ENCODE results near the gene SYT3. TPM values are rescaled to one million over a fixed set of nuclear protein-coding genes. Genes with fewer than 3 reads are reported as not detected.

The SYT3 gene
- polyA plus RNA-seq, 1 donor from 2014 or later: 14.8 TPM

GRCh38 chr19:50602935-50603334 is 36.7 kb downstream of the SYT3 start:
- no peak for TF ChIP-seq SMC3 (conservative IDR thresholded peaks at IDR 0.05; ENCODE audit: poor library complexity)
- no peak for TF ChIP-seq POLR2AphosphoS5 (IDR thresholded peaks at IDR 0.05)
- TF ChIP-seq RAD21 (conservative IDR thresholded peaks at IDR 0.05): no peak
- TF ChIP-seq, protein P1, sequence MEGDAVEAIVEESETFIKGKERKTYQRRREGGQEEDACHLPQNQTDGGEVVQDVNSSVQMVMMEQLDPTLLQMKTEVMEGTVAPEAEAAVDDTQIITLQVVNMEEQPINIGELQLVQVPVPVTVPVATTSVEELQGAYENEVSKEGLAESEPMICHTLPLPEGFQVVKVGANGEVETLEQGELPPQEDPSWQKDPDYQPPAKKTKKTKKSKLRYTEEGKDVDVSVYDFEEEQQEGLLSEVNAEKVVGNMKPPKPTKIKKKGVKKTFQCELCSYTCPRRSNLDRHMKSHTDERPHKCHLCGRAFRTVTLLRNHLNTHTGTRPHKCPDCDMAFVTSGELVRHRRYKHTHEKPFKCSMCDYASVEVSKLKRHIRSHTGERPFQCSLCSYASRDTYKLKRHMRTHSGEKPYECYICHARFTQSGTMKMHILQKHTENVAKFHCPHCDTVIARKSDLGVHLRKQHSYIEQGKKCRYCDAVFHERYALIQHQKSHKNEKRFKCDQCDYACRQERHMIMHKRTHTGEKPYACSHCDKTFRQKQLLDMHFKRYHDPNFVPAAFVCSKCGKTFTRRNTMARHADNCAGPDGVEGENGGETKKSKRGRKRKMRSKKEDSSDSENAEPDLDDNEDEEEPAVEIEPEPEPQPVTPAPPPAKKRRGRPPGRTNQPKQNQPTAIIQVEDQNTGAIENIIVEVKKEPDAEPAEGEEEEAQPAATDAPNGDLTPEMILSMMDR (IDR thresholded peaks at IDR 0.05; ENCODE audit: poor library complexity, severe bottlenecking): no peak
- no peak for TF ChIP-seq EZH2 (IDR thresholded peaks at IDR 0.05; ENCODE audit: borderline replicate concordance, insufficient read depth, low read length, poor library complexity, severe bottlenecking)
- no peak for TF ChIP-seq EP300 (conservative IDR thresholded peaks at IDR 0.05; ENCODE audit: poor library complexity, severe bottlenecking)

DNA sequence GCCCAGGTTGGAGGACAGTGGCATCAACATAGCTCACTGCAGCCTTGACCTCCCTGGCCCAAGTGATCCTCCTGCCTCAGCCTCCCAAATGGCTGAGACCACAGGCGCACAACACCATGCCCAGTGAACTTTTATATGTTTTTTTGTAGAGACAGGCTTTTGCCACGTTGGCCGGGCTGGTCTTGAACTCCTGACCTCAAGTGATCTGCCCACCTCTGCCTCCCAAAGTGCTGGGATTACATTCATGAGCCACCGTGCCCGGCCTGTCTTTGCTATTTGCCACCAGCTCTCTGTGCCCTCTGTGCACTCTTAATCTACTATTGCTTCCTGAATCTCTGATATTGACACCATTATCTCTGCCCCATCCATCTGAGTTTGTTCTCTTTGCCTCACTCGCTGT is 37.2 kb downstream of the SYT3 start:
- H3K4me2 ChIP-seq (ENCODE audit: low read length): no peak overlapping the region
- TF ChIP-seq, protein P1 (IDR thresholded peaks at IDR 0.05; ENCODE audit: poor library complexity, severe bottlenecking): no peak
- TF ChIP-seq EP300 (conservative IDR thresholded peaks at IDR 0.05; ENCODE audit: poor library complexity, severe bottlenecking) (no peak), MXI1 (conservative IDR thresholded peaks at IDR 0.05; ENCODE audit: poor library complexity, severe bottlenecking) (no peak), SMC3 (conservative IDR thresholded peaks at IDR 0.05; ENCODE audit: poor library complexity) (no peak), EZH2 (IDR thresholded peaks at IDR 0.05; ENCODE audit: borderline replicate concordance, insufficient read depth, low read length, poor library complexity, severe bottlenecking) (no peak), POLR2AphosphoS5 (IDR thresholded peaks at IDR 0.05) (no peak), TAF1 (IDR thresholded peaks at IDR 0.05; ENCODE audit: low read depth) (no peak), RAD21 (conservative IDR thresholded peaks at IDR 0.05) (no peak)
- TF ChIP-seq, protein P2, sequence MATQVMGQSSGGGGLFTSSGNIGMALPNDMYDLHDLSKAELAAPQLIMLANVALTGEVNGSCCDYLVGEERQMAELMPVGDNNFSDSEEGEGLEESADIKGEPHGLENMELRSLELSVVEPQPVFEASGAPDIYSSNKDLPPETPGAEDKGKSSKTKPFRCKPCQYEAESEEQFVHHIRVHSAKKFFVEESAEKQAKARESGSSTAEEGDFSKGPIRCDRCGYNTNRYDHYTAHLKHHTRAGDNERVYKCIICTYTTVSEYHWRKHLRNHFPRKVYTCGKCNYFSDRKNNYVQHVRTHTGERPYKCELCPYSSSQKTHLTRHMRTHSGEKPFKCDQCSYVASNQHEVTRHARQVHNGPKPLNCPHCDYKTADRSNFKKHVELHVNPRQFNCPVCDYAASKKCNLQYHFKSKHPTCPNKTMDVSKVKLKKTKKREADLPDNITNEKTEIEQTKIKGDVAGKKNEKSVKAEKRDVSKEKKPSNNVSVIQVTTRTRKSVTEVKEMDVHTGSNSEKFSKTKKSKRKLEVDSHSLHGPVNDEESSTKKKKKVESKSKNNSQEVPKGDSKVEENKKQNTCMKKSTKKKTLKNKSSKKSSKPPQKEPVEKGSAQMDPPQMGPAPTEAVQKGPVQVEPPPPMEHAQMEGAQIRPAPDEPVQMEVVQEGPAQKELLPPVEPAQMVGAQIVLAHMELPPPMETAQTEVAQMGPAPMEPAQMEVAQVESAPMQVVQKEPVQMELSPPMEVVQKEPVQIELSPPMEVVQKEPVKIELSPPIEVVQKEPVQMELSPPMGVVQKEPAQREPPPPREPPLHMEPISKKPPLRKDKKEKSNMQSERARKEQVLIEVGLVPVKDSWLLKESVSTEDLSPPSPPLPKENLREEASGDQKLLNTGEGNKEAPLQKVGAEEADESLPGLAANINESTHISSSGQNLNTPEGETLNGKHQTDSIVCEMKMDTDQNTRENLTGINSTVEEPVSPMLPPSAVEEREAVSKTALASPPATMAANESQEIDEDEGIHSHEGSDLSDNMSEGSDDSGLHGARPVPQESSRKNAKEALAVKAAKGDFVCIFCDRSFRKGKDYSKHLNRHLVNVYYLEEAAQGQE (IDR thresholded peaks at IDR 0.05; ENCODE audit: borderline replicate concordance): no peak
- no peaks in the 10 kb centered on the region for H3K79me2 ChIP-seq (replicated peaks; ENCODE audit: insufficient read depth, low read length)
- H4K20me1 ChIP-seq (ENCODE audit: insufficient read depth): no peaks in the 10 kb centered on the region
- H3K9ac ChIP-seq (ENCODE audit: low read length): no peak overlapping the region
- H3K9me2 ChIP-seq (ENCODE audit: insufficient read depth, low read length): no peaks in the 10 kb centered on the region
- no peak overlapping the region for H2AFZ ChIP-seq (ENCODE audit: low read depth, low read length)
- H3F3A ChIP-seq (ENCODE audit: insufficient read depth, low read length, poor library complexity, severe bottlenecking): no peaks in the 10 kb centered on the region
- H3K27ac ChIP-seq (ENCODE audit: low read length): no peak overlapping the region
- H3K9me3 ChIP-seq (ENCODE audit: low read length): peaks cover 8% of the 10 kb centered on the region
- no peaks in the 10 kb centered on the region for H3K36me3 ChIP-seq (ENCODE audit: insufficient read depth, low read length)
- H3K4me3 ChIP-seq (ENCODE audit: low read length): no peak overlapping the region
- peaks cover 27% of the 10 kb centered on the region for H3K27me3 ChIP-seq (ENCODE audit: insufficient read depth, low read depth, low read length)

More at GRCh38 chr19:50602935-50603334, 36.7 kb downstream of the SYT3 start:
- Histone ChIP-seq H3F3A (ENCODE audit: insufficient read depth, low read length, poor library complexity, severe bottlenecking) (no peaks in the 10 kb centered on the region), H3K9ac (ENCODE audit: low read length) (no peak overlapping the region), H2AFZ (ENCODE audit: low read depth, low read length) (no peak overlapping the region), H3K4me3 (ENCODE audit: low read length) (no peak overlapping the region), H3K9me2 (ENCODE audit: insufficient read depth, low read length) (no peaks in the 10 kb centered on the region), H4K20me1 (ENCODE audit: insufficient read depth) (no peaks in the 10 kb centered on the region), H3K79me2 (replicated peaks; ENCODE audit: insufficient read depth, low read length) (no peaks in the 10 kb centered on the region), H3K9me3 (ENCODE audit: low read length) (peaks cover 9% of the 10 kb centered on the region), H3K27me3 (ENCODE audit: insufficient read depth, low read depth, low read length) (peaks cover 28% of the 10 kb centered on the region), H3K4me2 (ENCODE audit: low read length) (no peak overlapping the region), H3K36me3 (ENCODE audit: insufficient read depth, low read length) (no peaks in the 10 kb centered on the region), H3K27ac (ENCODE audit: low read length) (no peak overlapping the region)
